IPS DF 19.7 (cell line): ENCODE measurements around the gene HLA-DRA.

Experiments used
- DNase-seq: peaks from one replicate; pipeline ENCODE4 v3.0.0-alpha.2; 2013; ENCODE audit warnings: low read depth, low spot score

Gene HLA-DRA

DNA sequence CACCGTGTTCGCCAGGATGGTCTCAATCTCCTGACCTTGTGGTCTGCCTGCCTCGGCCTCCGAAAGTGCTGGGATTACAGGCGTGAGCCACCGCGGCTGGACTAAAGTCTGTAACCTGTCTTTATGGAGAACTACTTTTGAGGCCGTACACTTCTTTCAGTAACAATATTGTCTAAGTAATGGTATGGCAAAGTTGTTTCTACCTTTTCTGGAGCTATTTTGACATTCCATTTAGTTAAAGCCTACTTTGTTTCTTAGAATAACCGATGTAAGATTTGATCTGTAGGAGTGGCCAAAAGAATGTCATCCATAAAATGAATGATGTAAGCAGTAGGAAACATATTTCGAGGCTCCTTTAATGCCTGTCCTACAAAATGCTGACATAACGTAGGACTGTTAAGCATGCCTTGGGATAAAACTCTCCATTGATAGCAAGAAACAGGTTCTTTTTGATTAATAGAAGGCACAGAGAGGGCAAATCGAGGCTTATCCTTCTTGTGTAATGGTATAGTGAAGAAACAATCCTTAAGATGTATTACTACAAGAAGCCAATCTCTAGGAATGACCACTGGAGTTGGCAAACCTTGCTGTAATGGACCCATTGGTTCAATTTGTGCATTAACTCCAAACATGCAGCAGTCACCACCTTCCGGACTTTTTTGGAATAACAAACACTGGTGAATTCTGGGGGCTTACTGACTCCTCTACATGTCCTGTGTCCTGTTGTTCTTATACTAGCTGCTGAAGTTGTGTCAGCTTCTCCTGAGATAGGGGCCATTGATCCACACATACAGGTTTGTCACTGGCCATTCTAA is 35.9 kb downstream of the HLA-DRA start:
- no peak for DNase-seq

DNA sequence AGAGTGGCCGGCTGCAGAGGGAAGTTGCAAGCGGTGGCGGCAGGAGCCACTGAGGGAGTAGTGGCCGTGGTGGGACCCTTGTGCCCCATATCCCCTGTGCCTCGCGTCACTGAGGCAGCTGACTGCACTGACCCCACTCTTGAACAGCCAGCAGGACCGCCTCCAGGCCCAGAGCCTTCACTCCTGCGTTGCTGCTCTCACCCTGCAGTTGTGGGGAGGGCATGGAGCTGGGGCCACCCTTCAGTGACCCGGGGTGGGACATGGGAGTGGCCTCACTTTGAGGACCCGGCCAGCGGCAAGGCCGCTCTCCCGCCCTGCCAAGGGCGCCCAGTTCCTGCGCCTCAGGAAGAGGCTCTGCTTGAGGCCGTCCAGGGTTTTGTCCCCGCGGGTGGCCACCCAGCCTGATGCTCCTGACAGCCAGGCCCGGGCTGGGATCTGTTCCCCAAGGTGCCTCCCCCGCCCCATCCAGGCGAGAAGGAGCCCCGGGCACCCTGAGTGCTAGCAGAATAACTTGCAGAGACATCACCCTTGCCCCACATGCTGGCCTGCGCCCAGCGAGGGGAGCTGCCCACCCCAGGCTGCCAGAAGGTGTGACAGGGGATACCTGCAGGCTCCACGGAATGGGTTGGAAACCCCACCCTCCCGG is 44.4 kb downstream of the HLA-DRA start:
- DNase-seq, result no peak

DNA sequence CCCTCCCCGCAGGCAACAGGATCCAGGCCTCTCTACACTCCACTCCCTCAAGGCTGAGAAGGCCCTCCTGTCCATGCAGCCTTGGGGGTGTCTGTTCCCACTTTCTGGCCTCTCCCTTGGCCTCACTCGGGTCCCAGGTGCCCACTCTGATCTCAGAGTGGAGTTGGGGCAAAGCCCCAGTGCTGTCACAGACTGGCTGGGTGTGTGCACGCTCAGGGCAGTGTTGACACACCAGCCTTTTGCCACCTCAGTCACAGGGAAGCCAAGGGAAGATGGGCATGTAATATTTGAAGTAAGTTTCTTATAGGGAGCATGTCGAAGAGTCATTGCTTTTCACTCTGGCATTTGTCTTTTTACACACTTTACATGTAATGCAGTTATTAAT is 44.9 kb downstream of the HLA-DRA start:
- DNase-seq, result no peak

DNA sequence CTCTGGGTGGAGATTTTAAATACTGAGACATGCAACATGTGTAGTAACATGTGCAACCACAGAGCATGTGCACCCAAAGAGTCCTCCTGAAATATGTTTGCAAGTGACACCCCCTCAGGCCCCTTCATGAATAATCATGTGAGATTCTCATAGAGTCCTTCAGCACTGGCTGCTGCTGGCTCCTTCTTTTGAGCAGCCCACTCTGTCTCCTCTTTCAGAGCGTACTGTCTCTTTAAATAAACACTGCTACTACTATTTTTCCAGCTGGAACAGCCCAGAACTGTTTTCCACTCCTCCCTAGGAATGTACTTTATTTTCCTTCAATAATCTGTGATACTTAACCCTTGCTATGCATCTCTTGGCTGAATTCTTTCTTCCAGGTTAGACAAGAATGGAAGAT is 48.4 kb downstream of the HLA-DRA start:
- DNase-seq, result no peak

DNA sequence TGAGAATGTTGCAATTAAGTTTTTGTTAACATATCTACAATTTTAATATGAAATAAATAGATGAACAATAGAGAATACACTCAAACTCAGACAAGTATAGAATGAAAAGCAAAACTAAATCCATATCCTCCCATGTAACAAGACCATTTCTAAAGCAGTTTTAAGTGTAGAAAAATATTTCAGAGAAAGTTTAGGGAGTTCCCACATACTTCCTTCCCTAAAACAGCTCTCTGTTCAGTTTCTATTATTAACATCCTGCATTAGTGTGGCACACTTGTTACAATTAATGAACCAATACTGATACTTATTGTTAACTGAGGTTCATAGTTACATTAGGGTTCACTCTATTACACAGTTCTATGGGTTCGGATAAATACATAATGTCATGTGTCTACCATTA is 52.0 kb downstream of the HLA-DRA start:
- no peak for DNase-seq

DNA sequence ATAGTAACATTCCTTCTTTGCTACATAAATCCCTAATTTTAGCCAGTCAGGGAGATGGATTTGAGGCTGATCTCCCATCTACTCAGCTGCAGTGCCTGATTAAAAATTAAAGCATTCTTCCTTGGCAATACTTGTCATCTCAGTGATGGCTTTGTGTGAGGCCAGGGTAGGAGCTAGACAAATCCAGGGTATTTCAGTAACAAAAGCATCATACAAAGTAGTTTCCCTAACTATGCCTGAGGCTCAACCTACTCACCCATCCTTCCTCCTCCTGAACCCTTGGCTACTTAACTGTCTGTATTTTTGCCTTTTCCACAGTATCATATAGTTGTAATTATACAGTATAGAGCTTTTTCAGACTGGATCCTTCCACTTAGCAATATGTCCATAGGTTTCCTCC is 52.7 kb downstream of the HLA-DRA start:
- DNase-seq, result no peak
